ENCODE measurements around the gene PDCD1LG2. TPM values are rescaled to one million over a fixed set of nuclear protein-coding genes. Genes with fewer than 3 reads are reported as not detected.

PDCD1LG2 gene
- total and polyA plus RNA-seq, 2 of the 8 experiments (the other 6 are each of a cell fraction or from before 2014, with no cell fraction given): not detected

DNA sequence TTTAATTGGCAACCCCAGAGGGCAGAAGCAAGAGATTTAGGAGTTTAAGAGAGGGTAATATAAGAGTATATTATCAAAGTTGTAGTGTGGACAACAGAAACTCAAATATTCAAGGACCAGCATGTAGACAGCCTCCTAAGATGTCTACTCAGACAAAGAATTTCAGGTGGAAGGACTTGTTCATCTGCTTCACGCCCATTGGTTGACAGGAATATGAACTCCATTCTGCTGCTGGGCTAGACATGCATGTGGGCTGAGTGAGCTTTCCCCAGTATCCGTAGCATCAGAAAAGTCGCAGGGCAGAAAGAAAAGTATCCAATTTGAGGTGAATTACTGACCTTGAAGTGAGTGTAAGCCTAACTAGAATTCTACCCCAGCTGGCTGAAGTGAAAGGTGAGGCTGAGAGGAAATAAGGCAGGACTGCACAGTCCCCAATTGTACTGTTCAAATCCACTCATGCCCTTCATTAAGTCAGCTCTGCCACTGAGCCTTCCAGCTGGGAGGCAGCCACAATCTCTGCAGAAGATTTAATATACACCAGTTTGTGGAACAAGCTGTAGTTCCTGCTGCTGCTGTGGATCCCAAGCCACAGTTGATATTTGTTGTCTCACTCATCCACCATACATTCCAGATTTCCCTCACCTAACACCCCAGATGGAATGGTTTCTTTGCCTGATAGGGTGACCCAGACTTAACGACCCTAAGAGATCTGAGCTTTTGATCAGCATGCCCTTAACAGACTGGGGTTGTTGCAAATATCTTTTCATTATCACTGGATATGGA lies 41.2 kb downstream of the PDCD1LG2 start:
- ChIA-PET POLR2A (ENCODE audit: partially characterized antibody) (no interaction called here), CTCF (ENCODE audit: partially characterized antibody) (interaction anchor here (0.6 to 2.2 kb wide), 3 partner anchors 10 to 91 kb away, joined by 3 to 4 read pairs (median 3); no protein-coding TSS in a partner anchor)
- H3K27me3 ChIP-seq (replicated peaks in 1 of 4; ENCODE audit: control insufficient read depth in 3 of 4, extremely low read depth in 1 of 4, insufficient read depth in 3 of 4, low read length in 3 of 4): no peaks in the 10 kb centered on the region
- no peak overlapping the region for H4K91ac ChIP-seq (replicated peaks; ENCODE audit: insufficient read length, low read length)
- H3K14ac ChIP-seq (ENCODE audit: insufficient read length): no peak overlapping the region
- no peak overlapping the region for H4K5ac ChIP-seq (ENCODE audit: insufficient read length, low read depth, low read length)
- no peak overlapping the region for H2BK20ac ChIP-seq (ENCODE audit: low read length)
- DNase-seq (ENCODE audit: low read depth in 1 of 2, low spot score in 2 of 2): no peak
- H3K79me1 ChIP-seq (ENCODE audit: low read depth, low read length): no peaks in the 10 kb centered on the region
- H3K9ac ChIP-seq (replicated peaks in 1 of 4; ENCODE audit: extremely low read depth in 1 of 4, low read depth in 3 of 4, low read length in 3 of 4): no peak overlapping the region
- no peaks in the 10 kb centered on the region for H3K36me3 ChIP-seq (ENCODE audit: control insufficient read depth in 2 of 4, insufficient read depth in 4 of 4, low read length in 3 of 4)
- no peak overlapping the region for H2BK12ac ChIP-seq (ENCODE audit: low read depth, low read length)
- H3K23ac ChIP-seq (ENCODE audit: insufficient read length): no peak overlapping the region
- WGBS, 2 experiments (ENCODE audit: extremely low coverage in 1 of 2, insufficient coverage in 1 of 2, insufficient read length in 1 of 2, insufficient replicate concordance in 2 of 2, low coverage in 1 of 2, low lambda C conversion rate in 2 of 2, missing lambda C conversion rate in 1 of 2): 81% methylated on average over 4 of the region's 4 CpGs; no CpG with 5 or more reads in 1 of the 2 experiments
- no peaks in the 10 kb centered on the region for H4K20me1 ChIP-seq (replicated peaks in 1 of 2; ENCODE audit: control insufficient read depth in 1 of 2, insufficient read depth in 2 of 2, low read length in 2 of 2)
- no peaks in the 10 kb centered on the region for H3K79me2 ChIP-seq (ENCODE audit: control insufficient read depth in 1 of 2, insufficient read depth in 2 of 2, low read length in 2 of 2)
- H3K4me3 ChIP-seq (ENCODE audit: extremely low read depth in 1 of 4, insufficient read depth in 2 of 4, low read depth in 3 of 4, low read length in 4 of 4): no peak overlapping the region
- H2BK5ac ChIP-seq (ENCODE audit: low read depth, low read length): no peak overlapping the region
- H3K4ac ChIP-seq (replicated peaks; ENCODE audit: insufficient read length, low read depth, low read length): no peak overlapping the region
- H4K8ac ChIP-seq (ENCODE audit: extremely low read depth, insufficient read depth, low read length): no peak overlapping the region
- H3K18ac ChIP-seq (ENCODE audit: extremely low read depth, low read length): no peak overlapping the region
- H3K4me2 ChIP-seq (ENCODE audit: insufficient read depth in 1 of 2, low read depth in 2 of 2, low read length in 2 of 2): no peak overlapping the region
- no peak overlapping the region for H2BK15ac ChIP-seq (ENCODE audit: low read length)
- no peak overlapping the region for H2AK5ac ChIP-seq (ENCODE audit: low read depth, low read length)
- H3K23me2 ChIP-seq (ENCODE audit: low read depth, low read length): no peaks in the 10 kb centered on the region
- no peak overlapping the region for H3K27ac ChIP-seq (ENCODE audit: low read depth, low read length)
- H2AFZ ChIP-seq (ENCODE audit: low read length): no peak overlapping the region
- no peak overlapping the region for H3K56ac ChIP-seq (replicated peaks; ENCODE audit: insufficient read length, low read depth, low read length)
- H3K9me3 ChIP-seq (ENCODE audit: insufficient read depth in 2 of 2, low read depth in 1 of 2, low read length in 1 of 2): no peaks in the 10 kb centered on the region
- no peaks in the 10 kb centered on the region for H3K4me1 ChIP-seq (replicated peaks in 1 of 4; ENCODE audit: control insufficient read depth in 3 of 4, insufficient read depth in 4 of 4, low read length in 3 of 4)
- H2BK120ac ChIP-seq (replicated peaks; ENCODE audit: low read depth, low read length): no peak overlapping the region
- no peak for FAIRE-seq
- TF ChIP-seq JUND (IDR thresholded peaks at IDR 0.05; ENCODE audit: low read length): no peak
- TF ChIP-seq POLR2AphosphoS5 (IDR thresholded peaks at IDR 0.05; ENCODE audit: low read depth, low read length): no peak
- TF ChIP-seq TAF1 (IDR thresholded peaks at IDR 0.05; ENCODE audit: low read depth, low read length): no peak
- TF ChIP-seq EP300 (IDR thresholded peaks at IDR 0.05; ENCODE audit: borderline replicate concordance in 1 of 2, low read depth in 2 of 2, low read length in 2 of 2): no peak
- TF ChIP-seq SP4 (IDR thresholded peaks at IDR 0.05; ENCODE audit: low read length): no peak
- TF ChIP-seq RBBP5 (IDR thresholded peaks at IDR 0.05; ENCODE audit: borderline replicate concordance, low read depth, low read length): no peak
- no peak for TF ChIP-seq CBX8 (IDR thresholded peaks at IDR 0.05; ENCODE audit: borderline replicate concordance, low read depth, low read length)
- no peak for TF ChIP-seq ZNF274 (IDR thresholded peaks at IDR 0.05; ENCODE audit: borderline replicate concordance, extremely low read depth, low read length)
- TF ChIP-seq FOSL1 (IDR thresholded peaks at IDR 0.05; ENCODE audit: insufficient read depth, low read depth, low read length): no peak
- TF ChIP-seq KDM1A (IDR thresholded peaks at IDR 0.05; ENCODE audit: borderline replicate concordance, low read length): no peak
- no peak for TF ChIP-seq NANOG (IDR thresholded peaks at IDR 0.05; ENCODE audit: insufficient read depth, low read depth, low read length, poor library complexity, severe bottlenecking)
- TF ChIP-seq CREB1 (IDR thresholded peaks at IDR 0.05): no peak
- TF ChIP-seq NRF1 (IDR thresholded peaks at IDR 0.05; ENCODE audit: low read depth, low read length): no peak
